GM19035 (cell line): Measurements from ENCODE around the gene PPFIA1.

Experiments used
- ATAC-seq: cut with Tn5 transposase; IDR thresholded peaks from one replicate; pipeline ENCODE4 v1.9.1; 2021; ENCODE audit not compliant: unreplicated experiment

Gene PPFIA1

DNA sequence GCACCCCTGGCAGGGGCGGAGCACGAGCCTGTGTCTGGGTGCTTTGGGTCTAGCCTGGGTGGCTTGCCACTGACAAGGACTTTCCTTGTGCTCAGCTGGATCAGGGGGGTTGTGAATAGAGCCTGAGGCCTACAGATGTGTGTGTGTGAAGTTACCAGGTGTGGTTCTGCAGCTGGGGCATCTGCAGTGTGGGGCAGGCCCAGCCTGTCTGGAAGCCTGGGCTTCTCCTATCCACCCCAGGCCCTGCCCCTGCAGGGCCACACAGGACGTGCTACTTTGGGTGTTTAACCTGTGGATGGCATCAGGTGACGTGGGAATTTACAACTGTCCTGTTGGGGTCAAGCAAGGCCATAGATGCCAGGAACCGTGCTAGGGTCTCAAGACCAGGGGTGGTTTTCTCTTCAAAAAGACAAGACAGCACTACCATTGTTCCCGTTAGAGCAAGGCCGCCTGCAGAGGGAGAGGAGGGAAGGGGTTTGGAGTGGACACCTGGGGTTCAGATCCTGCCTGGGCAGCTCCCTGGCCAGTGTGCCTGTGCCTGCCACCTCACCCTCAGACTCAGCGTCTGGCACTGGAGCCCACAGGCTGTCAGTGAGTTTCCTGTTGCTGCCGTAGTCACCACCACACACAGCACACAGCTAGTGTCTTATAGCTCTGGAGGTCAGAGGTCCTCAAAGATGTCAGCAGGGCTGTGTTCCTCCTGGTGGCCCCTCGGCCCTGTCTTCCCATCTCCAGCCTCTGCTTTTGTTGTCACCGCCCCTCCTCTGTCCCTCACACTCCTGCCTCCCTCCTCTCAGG is 159.4 kb downstream of the PPFIA1 start:
- ATAC-seq: no peak

- no peak for ATAC-seq
Observed at GRCh38 chr11:70430671-70431574, 160.4 kb downstream of the PPFIA1 start.

DNA sequence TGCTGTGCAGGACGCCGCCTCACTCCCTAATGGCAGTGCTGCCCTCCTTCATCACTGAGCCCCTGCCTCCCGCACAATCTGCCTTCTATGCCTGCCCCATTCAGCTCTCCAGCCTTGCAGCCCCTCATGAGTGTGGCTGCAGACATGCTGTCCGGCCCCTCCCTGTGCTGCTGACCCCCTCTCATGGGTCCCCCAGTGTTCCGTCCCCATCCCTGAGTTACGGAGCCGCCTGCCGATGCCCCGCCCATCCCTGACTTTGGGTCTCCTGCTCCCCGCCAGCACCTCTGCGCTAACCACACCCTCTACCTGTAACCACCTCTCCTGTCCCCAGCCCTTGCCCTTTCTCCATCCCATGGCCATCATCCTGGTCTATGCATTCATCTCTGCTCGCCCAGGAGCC is 161.1 kb downstream of the PPFIA1 start:
- no peak for ATAC-seq

DNA sequence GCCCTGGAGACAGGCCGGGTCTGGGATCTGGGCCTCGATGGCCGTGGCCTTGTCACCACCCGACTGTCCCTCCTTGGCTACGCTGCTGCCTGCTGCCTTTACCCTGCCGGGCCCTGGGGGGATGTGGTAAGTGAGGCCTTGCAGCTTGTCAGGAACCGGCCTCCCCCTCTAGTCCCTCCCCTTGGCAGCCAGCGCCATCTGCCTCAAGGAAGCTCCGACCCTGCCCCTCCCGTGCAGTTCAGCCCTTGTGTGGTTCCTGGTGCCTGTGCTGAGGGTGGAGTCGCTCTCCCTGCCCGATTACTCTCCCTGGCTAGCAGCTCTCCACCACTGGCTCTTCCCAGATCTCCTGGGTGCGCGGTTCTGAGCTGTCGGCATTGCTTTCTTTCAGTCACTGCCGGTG is 161.6 kb downstream of the PPFIA1 start:
- no peak for ATAC-seq

GRCh38 chr11:70432580-70432979 is 162.1 kb downstream of the PPFIA1 start:
- no peak for ATAC-seq

- no peak for ATAC-seq
Observed at GRCh38 chr11:70433038-70433437, 162.5 kb downstream of the PPFIA1 start.

DNA sequence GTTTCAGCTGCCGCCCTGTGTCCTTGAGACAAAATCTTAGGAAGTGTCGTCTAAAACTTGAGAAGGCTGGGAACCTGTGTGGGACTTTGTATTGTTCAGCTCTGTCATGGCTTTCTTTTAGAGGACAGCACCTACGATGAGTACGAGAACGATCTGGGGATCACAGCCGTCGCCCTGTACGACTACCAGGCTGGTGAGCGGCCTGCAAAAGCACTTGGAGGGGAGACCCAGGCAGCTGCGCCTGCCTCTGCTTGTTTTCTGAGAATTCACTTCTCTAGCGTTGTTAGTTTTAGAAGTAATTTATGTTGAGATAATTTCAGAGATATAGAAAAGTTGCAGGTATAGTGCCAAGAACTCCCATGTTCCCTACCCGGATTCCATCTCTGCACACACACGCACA is 163.0 kb downstream of the PPFIA1 start:
- ATAC-seq: no peak
